ENCODE results near the gene STARD9. TPM values are rescaled to one million over a fixed set of nuclear protein-coding genes. Genes with fewer than 3 reads are reported as not detected.

Gene STARD9
- total and polyA plus RNA-seq, 2 of the 4 experiments (the other 2 are of a cell fraction): 2.0 to 3.2 TPM

- Histone ChIP-seq H3K79me1 (ENCODE audit: low read depth in 1 of 2, low read length in 2 of 2) (peaks cover 6 to 19% of the 10 kb centered on the region in 2 experiments), H3K4ac (ENCODE audit: low read depth, low read length) (no peak overlapping the region), H3K9ac (ENCODE audit: low read depth, low read length) (no peak overlapping the region), H4K5ac (ENCODE audit: low read depth, low read length) (no peak overlapping the region), H3K36me3 (ENCODE audit: control insufficient read depth, insufficient read depth, low read length) (peaks cover 14% of the 10 kb centered on the region), H3K9me3 (ENCODE audit: control insufficient read depth, insufficient read depth, low read length) (no peaks in the 10 kb centered on the region), H3K23ac (ENCODE audit: low read depth, low read length) (no peak overlapping the region), H3K27ac (ENCODE audit: insufficient read depth, low read length) (no peak overlapping the region), H4K91ac (ENCODE audit: insufficient read depth, low read depth, low read length) (no peak overlapping the region), H3K4me2 (ENCODE audit: low read depth, low read length) (no peak overlapping the region), H2BK20ac (ENCODE audit: low read depth, low read length) (no peak overlapping the region), H2AK9ac (replicated peaks; ENCODE audit: low read depth, low read length, poor library complexity) (no peak overlapping the region), H2AK5ac (ENCODE audit: low read depth, low read length) (no peak overlapping the region), H3K9me1 (ENCODE audit: insufficient read depth, low read length) (no peaks in the 10 kb centered on the region; the same call in 1 of the 2 replicates), H4K20me1 (ENCODE audit: insufficient read depth, low read length) (no peaks in the 10 kb centered on the region), H2BK5ac (ENCODE audit: low read depth, low read length, poor library complexity, severe bottlenecking) (no peak overlapping the region), H3K4me1 (ENCODE audit: control insufficient read depth, insufficient read depth, low read length) (no peaks in the 10 kb centered on the region), H3K4me3 (ENCODE audit: insufficient read depth, low read depth, low read length) (no peak overlapping the region), H2BK15ac (ENCODE audit: low read depth, low read length) (no peak overlapping the region), H3K18ac (ENCODE audit: low read depth, low read length) (no peak overlapping the region), H2AFZ (replicated peaks; ENCODE audit: low read length, poor library complexity) (no peak overlapping the region), H3K27me3 (ENCODE audit: control insufficient read depth, insufficient read depth, low read length) (no peaks in the 10 kb centered on the region), H2BK120ac (ENCODE audit: low read depth, low read length) (no peak overlapping the region), H4K8ac (ENCODE audit: low read depth in 2 of 2, low read length in 2 of 2) (no peak overlapping the region), H3K56ac (ENCODE audit: extremely low read depth, insufficient read depth, low read length) (no peak overlapping the region), H3K14ac (replicated peaks; ENCODE audit: low read depth, low read length) (no peak overlapping the region)
- DNase-seq (no peak), ATAC-seq (ENCODE audit: low read depth) (no peak)
- no CpG with 5 or more reads among the region's 3 CpGs for WGBS, 2 experiments (ENCODE audit: extremely low coverage in 2 of 2, insufficient read length in 1 of 2)
- POLR2A ChIA-PET (ENCODE audit: unreplicated experiment): no interaction called here
- intact Hi-C loops (cut with micrococcal nuclease): no loop called here
- in situ Hi-C loops (cut with MboI; ENCODE audit: low sequenced_read_pairs): no loop called here
- TF ChIP-seq CEBPB (IDR thresholded peaks at IDR 0.05; ENCODE audit: low read depth, low read length): no peak
- TF ChIP-seq ELK1 (IDR thresholded peaks at IDR 0.05; ENCODE audit: borderline replicate concordance, low read depth, low read length): no peak
- TF ChIP-seq SMC3 (IDR thresholded peaks at IDR 0.05; ENCODE audit: low read depth, low read length): no peak
- no peak for TF ChIP-seq RFX5 (IDR thresholded peaks at IDR 0.05; ENCODE audit: low read depth, low read length)
- TF ChIP-seq FOS (IDR thresholded peaks at IDR 0.05; ENCODE audit: low read depth, low read length): no peak
- TF ChIP-seq CTCF (conservative IDR thresholded peaks at IDR 0.05; ENCODE audit: low read depth, low read length): no peak
- no peak for TF ChIP-seq MXI1 (IDR thresholded peaks at IDR 0.05; ENCODE audit: borderline replicate concordance, low read depth, low read length)
- TF ChIP-seq POLR2A (IDR thresholded peaks at IDR 0.05; ENCODE audit: low read depth, low read length): no peak
- TF ChIP-seq USF2 (IDR thresholded peaks at IDR 0.05; ENCODE audit: low read depth, low read length): no peak
- no peak for TF ChIP-seq CHD1 (IDR thresholded peaks at IDR 0.05; ENCODE audit: low read depth, low read length)
- no peak for TF ChIP-seq RCOR1 (IDR thresholded peaks at IDR 0.05; ENCODE audit: insufficient replicate concordance, low read length)
- dilution Hi-C loops (cut with HindIII; ENCODE audit: low sequenced_read_pairs, unreplicated experiment): no loop called here
- no TSS peak for BruUV-seq (replicated peaks)
- CTCF ChIA-PET: interaction anchor here (0.6 kb wide), 1 partner anchor 127 kb away, joined by 4 read pairs; no protein-coding TSS in a partner anchor
Observed at GRCh38 chr15:42558739-42559138, 16.7 kb upstream of the STARD9 start.

Data from IMR-90 (cell line).